Kidney (tissue), 14 donors: ENCODE measurements around the gene ASAP2. TPM values are rescaled to one million over a fixed set of nuclear protein-coding genes. Genes with fewer than 3 reads are reported as not detected.
A peak's percentile ranks its signal among the peaks of the same experiment; 100 is the strongest.

Experiments
- DNase-seq, 5 donors: peaks; one replicate each; pipeline ENCODE4 v3.0.0-alpha.2; 2013 to 2020
- FAIRE-seq: peaks from 2 replicates; lab custom pipeline; 2012; peaks lifted over from hg19 to GRCh38; lab: Jason Lieb, UNC
- H3K27ac ChIP-seq, 2 donors: one replicate each; pipeline ENCODE4 v1.7.0; 2013; ENCODE audit warnings: low read depth in 2 of 2, low read length in 2 of 2, inconsistent platforms in 1 of 2
- H3K27me3 ChIP-seq: one replicate; pipeline ENCODE4 v1.7.1; 2013; ENCODE audit warnings: low read length, inconsistent platforms; ENCODE audit not compliant: control insufficient read depth, insufficient read depth
- H3K36me3 ChIP-seq, 3 donors: one replicate each; pipeline versions ENCODE4 v1.7.0 to v1.7.1; 2013; ENCODE audit warnings: low read length in 3 of 3, control low read depth in 1 of 3, inconsistent platforms in 1 of 3; ENCODE audit not compliant: insufficient read depth in 3 of 3, control insufficient read depth in 2 of 3
- H3K4me1 ChIP-seq, 3 donors: one replicate each; pipeline versions ENCODE4 v1.7.0 to v1.7.1; 2013; ENCODE audit warnings: low read length in 3 of 3, inconsistent platforms in 1 of 3, low read depth in 1 of 3; ENCODE audit not compliant: control insufficient read depth in 2 of 3, insufficient read depth in 2 of 3
- H3K4me3 ChIP-seq, 3 donors: one replicate each; pipeline versions ENCODE4 v1.7.0 to v1.8.1; 2013; ENCODE audit warnings: low read length in 3 of 3, control low read depth in 1 of 3, inconsistent platforms in 1 of 3
- H3K9ac ChIP-seq, 3 donors: one replicate each; pipeline versions ENCODE4 v1.7.0 to v1.7.1; 2013; ENCODE audit warnings: low read length in 3 of 3, control low read depth in 1 of 3, inconsistent platforms in 1 of 3
- H3K9me3 ChIP-seq, 3 donors: one replicate each; pipeline versions ENCODE4 v1.7.0 to v1.7.1; 2013; ENCODE audit warnings: low read length in 3 of 3, control low read depth in 1 of 3, inconsistent platforms in 1 of 3; ENCODE audit not compliant: control insufficient read depth in 2 of 3, insufficient read depth in 1 of 3
- intact Hi-C: fragments of 100-400 bp; cut with DNase I; formaldehyde crosslinking; loops from one replicate; pipeline ENCODE4 v1.11.1; 2022
- polyA plus RNA-seq: library from polyadenylated mRNA; stranded (reverse); fragments of 350-450 nt; fragmentation: Illumina TruSeq; extraction: RNeasy Lipid Tissue Mini Kit (QIAGEN cat#74804); gene quantifications from one replicate; pipeline ENCODE4 v1.2.3, GENCODE V29; 2014; ENCODE audit warnings: low read depth, low replicate concordance; ENCODE audit not compliant: insufficient read depth
- total RNA-seq: library from RNA; stranded (reverse); fragmentation: NEBNext Ultra II Directional; extraction: Animal tissue kit (Norgen Biotek cat#: 25700); gene quantifications from one replicate; pipeline ENCODE4 v1.2.1, GENCODE V29; 2021
- TF ChIP-seq, protein P1 (sequence below): IDR thresholded peaks from 3 replicates; pipeline ENCODE4 v1.5.1; 2012; ENCODE audit warnings: mild to moderate bottlenecking, moderate library complexity, borderline replicate concordance; ENCODE audit not compliant: insufficient read depth; ENCODE audit errors: extremely low read depth
- donor health status: control.
- donor health status: control.
- donor health status: control.
- donor health status: control.
- donor health status: control.
- donor health status: DM: yes; HTN: yes; CAD: no.
- donor health status: Normal renal cell carcinoma (clear cell type).

Gene ASAP2
- total and polyA plus RNA-seq, 2 donors from 2014 or later: 26.2 to 54.8 TPM

DNA sequence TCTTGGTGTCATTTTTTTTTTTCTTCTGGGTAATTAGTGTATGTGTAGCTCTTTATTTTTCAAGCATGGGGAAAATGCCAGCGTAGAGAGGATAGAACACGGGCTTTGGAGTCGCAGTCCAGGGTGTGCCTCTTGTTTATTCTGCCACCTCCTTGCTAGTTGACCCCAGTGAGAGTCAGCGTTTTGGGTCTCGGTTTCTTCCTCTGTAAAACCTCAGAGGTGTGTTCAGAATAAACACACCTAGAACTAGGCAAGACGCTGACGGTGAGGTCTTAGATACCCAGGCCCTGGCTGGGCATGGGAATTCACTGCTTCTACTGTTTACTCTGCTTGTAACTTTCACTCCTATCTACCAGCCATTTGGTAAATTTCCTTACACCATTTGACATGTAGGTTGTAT is 41.8 kb downstream of the ASAP2 start:
- FAIRE-seq: no peak
- Histone ChIP-seq H3K9me3 (no peaks in the 10 kb centered on the region), H3K4me1 (peaks cover 2 to 50% (median 40%) of the 10 kb centered on the region in 3 donors), H3K4me3 (no peak overlapping the region), H3K36me3 (no peaks in the 10 kb centered on the region), H3K9ac (no peak overlapping the region), H3K27ac (peak overlapping the region; percentile 44 to 58), H3K27me3 (no peaks in the 10 kb centered on the region)
- intact Hi-C loops: no loop called here
- DNase-seq: no peak
- TF ChIP-seq, protein P1, sequence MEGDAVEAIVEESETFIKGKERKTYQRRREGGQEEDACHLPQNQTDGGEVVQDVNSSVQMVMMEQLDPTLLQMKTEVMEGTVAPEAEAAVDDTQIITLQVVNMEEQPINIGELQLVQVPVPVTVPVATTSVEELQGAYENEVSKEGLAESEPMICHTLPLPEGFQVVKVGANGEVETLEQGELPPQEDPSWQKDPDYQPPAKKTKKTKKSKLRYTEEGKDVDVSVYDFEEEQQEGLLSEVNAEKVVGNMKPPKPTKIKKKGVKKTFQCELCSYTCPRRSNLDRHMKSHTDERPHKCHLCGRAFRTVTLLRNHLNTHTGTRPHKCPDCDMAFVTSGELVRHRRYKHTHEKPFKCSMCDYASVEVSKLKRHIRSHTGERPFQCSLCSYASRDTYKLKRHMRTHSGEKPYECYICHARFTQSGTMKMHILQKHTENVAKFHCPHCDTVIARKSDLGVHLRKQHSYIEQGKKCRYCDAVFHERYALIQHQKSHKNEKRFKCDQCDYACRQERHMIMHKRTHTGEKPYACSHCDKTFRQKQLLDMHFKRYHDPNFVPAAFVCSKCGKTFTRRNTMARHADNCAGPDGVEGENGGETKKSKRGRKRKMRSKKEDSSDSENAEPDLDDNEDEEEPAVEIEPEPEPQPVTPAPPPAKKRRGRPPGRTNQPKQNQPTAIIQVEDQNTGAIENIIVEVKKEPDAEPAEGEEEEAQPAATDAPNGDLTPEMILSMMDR: no peak

DNA sequence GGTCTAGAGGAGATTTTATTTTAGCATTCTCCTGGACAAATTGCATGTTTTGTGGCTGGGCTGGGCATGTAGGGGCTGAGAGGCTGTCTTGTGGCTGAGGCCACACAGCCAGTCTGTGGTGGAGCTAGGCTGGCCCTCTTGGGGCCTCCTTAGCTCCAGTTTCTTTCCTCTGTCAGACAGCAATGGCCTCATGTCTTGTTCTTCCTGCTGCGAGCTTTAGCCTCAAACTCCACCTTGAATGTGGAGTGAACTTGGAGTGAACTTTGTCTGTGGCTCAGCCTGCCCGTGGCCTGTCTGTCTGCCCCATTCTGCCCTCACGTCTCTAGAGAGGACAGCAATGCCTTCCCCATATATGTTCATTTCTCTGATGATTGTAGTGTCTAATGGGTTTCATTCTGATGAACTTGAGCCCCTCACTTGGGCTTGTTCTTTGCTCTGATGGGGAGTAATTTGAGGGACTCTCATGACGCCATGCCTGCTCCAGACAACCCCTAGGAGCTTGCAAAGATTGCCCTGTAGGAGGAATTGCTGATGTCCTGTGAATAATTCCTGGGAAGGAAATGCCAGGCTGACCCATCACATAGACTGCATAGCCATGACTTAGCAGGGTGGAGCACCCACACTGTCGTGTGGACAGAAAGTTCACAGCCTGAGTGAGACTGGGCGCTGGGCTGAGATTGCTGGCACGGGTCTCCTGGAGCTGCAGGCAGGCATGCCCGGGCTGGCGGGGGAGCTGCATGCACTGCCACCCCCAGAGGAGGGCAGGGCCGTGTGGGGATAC is 42.6 kb downstream of the ASAP2 start:
- Histone ChIP-seq H3K9ac (no peak overlapping the region), H3K4me1 (peaks cover 2 to 50% (median 40%) of the 10 kb centered on the region in 3 donors), H3K4me3 (no peak overlapping the region), H3K27me3 (no peaks in the 10 kb centered on the region), H3K27ac (peak overlapping the region; percentile 12 to 44), H3K9me3 (no peaks in the 10 kb centered on the region), H3K36me3 (no peaks in the 10 kb centered on the region)
- TF ChIP-seq, protein P1: no peak
- intact Hi-C loops: no loop called here
- DNase-seq (no peak), FAIRE-seq (no peak)

DNA sequence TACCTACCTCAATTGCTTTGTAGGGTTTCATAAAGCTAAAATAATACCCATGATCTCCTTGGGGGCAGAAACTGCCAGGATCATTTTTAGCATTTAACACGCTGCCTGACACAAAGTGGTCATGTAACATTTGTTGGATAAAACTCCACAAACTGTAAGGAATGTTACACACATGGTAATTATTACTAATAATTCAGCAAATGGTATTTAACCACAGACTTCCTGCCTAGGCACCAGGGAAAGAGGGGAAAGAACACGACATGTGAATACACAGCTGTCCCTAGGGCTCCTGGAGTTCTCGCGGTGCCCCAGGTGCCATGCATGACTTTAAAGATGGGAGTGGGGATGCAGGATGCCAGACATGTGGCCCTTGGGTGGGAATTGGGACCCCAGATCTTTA is 43.5 kb downstream of the ASAP2 start:
- Histone ChIP-seq H3K27ac (peak overlapping the region in 1 of 2 donors; percentile 51), H3K4me3 (no peak overlapping the region), H3K9me3 (no peaks in the 10 kb centered on the region), H3K9ac (no peak overlapping the region), H3K36me3 (no peaks in the 10 kb centered on the region), H3K4me1 (peaks cover 2 to 50% (median 40%) of the 10 kb centered on the region in 3 donors), H3K27me3 (no peaks in the 10 kb centered on the region)
- TF ChIP-seq, protein P1: no peak
- DNase-seq (no peak), FAIRE-seq (no peak)
- intact Hi-C loops: no loop called here
